SU-DHL-6 (cell line): ENCODE measurements around the gene PACS2.
A peak's percentile ranks its signal among the peaks of the same experiment; 100 is the strongest.
"Not testable (repeated sequence)": the region's sequence is repeated elsewhere in the genome, so short reads cannot be mapped to it uniquely, and the experiment has no call there.

ENCODE experiments used
- H2AFZ ChIP-seq: fragments of 200-600 bp; sonication (generic); 2 replicates; pipeline ENCODE4 v1.6.1; 2014; ENCODE audit warnings: low read depth, mild to moderate bottlenecking, moderate library complexity, mixed read lengths, antibody characterized with exemption, low read length; ENCODE audit not compliant: severe bottlenecking
- H3F3A ChIP-seq: fragments of 200-600 bp; shearing (Covaris generic); 2 replicates; pipeline ENCODE4 v1.6.0; 2016; ENCODE audit warnings: antibody characterized with exemption, mild to moderate bottlenecking; ENCODE audit not compliant: insufficient read depth
- H3K27ac ChIP-seq: fragments of 200-600 bp; sonication (generic); 2 replicates; pipeline ENCODE4 v1.5.1; 2016; ENCODE audit warnings: low read depth, mild to moderate bottlenecking, low read length, moderate library complexity, mixed read lengths
- H3K27me3 ChIP-seq: fragments of 200-600 bp; sonication (generic), shearing (Covaris generic); 2 replicates; pipeline ENCODE4 v1.6.0; 2014; ENCODE audit warnings: mild to moderate bottlenecking, low read length
- H3K36me3 ChIP-seq: fragments of 200-600 bp; sonication (generic); 2 replicates; pipeline ENCODE4 v1.6.1; 2014; ENCODE audit warnings: mild to moderate bottlenecking, low read length, mixed read lengths
- H3K4me2 ChIP-seq: fragments of 300-600, 200-600 bp; shearing (Covaris generic), sonication (generic); 2 replicates; pipeline ENCODE4 v1.6.0; 2014; ENCODE audit warnings: low read length, low read depth, mild to moderate bottlenecking; ENCODE audit not compliant: poor library complexity, severe bottlenecking
- H3K4me3 ChIP-seq: fragments of 200-600 bp; sonication (generic); 2 replicates; pipeline ENCODE4 v1.5.1; 2014; ENCODE audit warnings: antibody characterized with exemption, low read length, mild to moderate bottlenecking, mixed read lengths; ENCODE audit not compliant: insufficient read depth, poor library complexity, severe bottlenecking
- H3K79me2 ChIP-seq: fragments of 200-600 bp; sonication (generic); 2 replicates; pipeline ENCODE4 v1.6.1; 2014; ENCODE audit warnings: mild to moderate bottlenecking, low read length, moderate library complexity; ENCODE audit not compliant: insufficient read depth
- H3K9ac ChIP-seq: fragments of 200-600 bp; sonication (generic); 2 replicates; pipeline ENCODE4 v1.7.0; 2014; ENCODE audit warnings: mild to moderate bottlenecking, low read length
- H3K9me2 ChIP-seq: fragments of 200-600 bp; sonication (generic); replicated peaks from 2 replicates; pipeline ENCODE4 v1.6.1; 2014; ENCODE audit warnings: low read length; ENCODE audit not compliant: insufficient read depth
- H3K9me3 ChIP-seq: fragments of 200-600 bp; sonication (generic); 2 replicates; pipeline ENCODE4 v1.6.1; 2014; ENCODE audit warnings: low read length, mixed read lengths; ENCODE audit not compliant: insufficient read depth
- H4K20me1 ChIP-seq: fragments of 200-600 bp; sonication (generic); 2 replicates; pipeline ENCODE4 v1.6.1; 2014; ENCODE audit warnings: low read depth, mild to moderate bottlenecking, antibody characterized with exemption, low read length, moderate library complexity, mixed read lengths
- EZH2phosphoT487 ChIP-seq: fragments of 200-600 bp; sonication (generic), shearing (Covaris generic); conservative IDR thresholded peaks from 2 replicates; pipeline ENCODE4 v1.6.1; 2018; ENCODE audit warnings: mild to moderate bottlenecking, antibody characterized with exemption, low read length, moderate library complexity, mixed read lengths
- TF ChIP-seq, protein P1 (sequence below): fragments of 200-600 bp; sonication (generic); IDR thresholded peaks from one replicate; pipeline ENCODE4 v1.5.1; 2017; ENCODE audit warnings: antibody characterized with exemption, mild to moderate bottlenecking, low read length, moderate library complexity; ENCODE audit not compliant: insufficient read depth, poor library complexity, severe bottlenecking

The PACS2 gene

DNA sequence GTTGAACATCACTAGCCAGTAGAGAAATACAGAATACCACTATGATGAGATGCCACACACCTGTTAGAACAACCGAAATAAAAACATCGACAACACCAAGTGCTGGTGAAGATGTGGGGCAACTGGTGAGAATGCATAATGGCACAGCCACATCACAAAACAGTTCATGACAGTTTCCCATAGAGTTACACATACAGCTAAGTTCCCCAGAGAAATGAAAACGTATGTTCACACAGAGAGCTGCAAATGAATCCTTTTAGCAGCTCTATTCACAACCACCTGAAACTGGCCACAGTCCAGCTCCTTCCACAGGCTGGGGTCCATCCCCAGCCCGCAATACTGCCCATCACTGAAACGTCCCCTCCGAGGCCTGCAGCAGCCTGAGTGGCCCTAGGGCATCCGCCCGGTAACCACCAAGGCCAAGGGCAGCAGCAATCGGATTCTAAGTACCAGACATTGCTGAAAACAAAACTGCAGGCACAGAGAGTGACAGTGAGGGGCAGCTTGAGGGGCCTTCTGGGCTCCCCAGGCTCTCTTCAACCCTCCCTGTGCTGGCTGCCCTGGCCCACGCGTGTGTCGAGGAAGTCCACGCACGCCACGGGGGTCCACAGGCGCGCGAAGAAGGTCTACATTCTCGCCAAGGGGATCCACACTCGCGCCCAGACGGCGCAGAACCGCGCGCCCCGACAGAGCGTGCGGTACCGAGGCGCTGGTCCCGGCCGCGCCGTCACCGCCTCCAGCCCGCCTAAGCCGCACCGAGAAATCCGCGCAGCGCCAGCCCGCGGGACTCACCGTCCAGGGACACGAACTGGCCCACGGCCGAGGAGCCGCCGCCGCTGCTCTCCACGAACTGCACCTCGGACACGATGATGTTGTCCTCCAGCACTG is 14.7 kb upstream of the PACS2 start:
- H3K9me2 ChIP-seq: no peaks in the 10 kb centered on the region
- H2AFZ ChIP-seq: peak overlapping the region; percentile 40
- H3F3A ChIP-seq: no peaks in the 10 kb centered on the region
- peak overlapping the region; percentile 58 for H3K4me3 ChIP-seq
- TF ChIP-seq EZH2phosphoT487: no peak
- TF ChIP-seq, protein P1, sequence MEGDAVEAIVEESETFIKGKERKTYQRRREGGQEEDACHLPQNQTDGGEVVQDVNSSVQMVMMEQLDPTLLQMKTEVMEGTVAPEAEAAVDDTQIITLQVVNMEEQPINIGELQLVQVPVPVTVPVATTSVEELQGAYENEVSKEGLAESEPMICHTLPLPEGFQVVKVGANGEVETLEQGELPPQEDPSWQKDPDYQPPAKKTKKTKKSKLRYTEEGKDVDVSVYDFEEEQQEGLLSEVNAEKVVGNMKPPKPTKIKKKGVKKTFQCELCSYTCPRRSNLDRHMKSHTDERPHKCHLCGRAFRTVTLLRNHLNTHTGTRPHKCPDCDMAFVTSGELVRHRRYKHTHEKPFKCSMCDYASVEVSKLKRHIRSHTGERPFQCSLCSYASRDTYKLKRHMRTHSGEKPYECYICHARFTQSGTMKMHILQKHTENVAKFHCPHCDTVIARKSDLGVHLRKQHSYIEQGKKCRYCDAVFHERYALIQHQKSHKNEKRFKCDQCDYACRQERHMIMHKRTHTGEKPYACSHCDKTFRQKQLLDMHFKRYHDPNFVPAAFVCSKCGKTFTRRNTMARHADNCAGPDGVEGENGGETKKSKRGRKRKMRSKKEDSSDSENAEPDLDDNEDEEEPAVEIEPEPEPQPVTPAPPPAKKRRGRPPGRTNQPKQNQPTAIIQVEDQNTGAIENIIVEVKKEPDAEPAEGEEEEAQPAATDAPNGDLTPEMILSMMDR: no peak
- no peaks in the 10 kb centered on the region for H4K20me1 ChIP-seq
- H3K36me3 ChIP-seq: no peaks in the 10 kb centered on the region
- no peaks in the 10 kb centered on the region for H3K9me3 ChIP-seq
- H3K9ac ChIP-seq: peak overlapping the region; percentile 49
- no peaks in the 10 kb centered on the region for H3K27me3 ChIP-seq
- H3K4me2 ChIP-seq: peak overlapping the region; percentile 81
- H3K79me2 ChIP-seq: no peaks in the 10 kb centered on the region
- no peak overlapping the region for H3K27ac ChIP-seq

DNA sequence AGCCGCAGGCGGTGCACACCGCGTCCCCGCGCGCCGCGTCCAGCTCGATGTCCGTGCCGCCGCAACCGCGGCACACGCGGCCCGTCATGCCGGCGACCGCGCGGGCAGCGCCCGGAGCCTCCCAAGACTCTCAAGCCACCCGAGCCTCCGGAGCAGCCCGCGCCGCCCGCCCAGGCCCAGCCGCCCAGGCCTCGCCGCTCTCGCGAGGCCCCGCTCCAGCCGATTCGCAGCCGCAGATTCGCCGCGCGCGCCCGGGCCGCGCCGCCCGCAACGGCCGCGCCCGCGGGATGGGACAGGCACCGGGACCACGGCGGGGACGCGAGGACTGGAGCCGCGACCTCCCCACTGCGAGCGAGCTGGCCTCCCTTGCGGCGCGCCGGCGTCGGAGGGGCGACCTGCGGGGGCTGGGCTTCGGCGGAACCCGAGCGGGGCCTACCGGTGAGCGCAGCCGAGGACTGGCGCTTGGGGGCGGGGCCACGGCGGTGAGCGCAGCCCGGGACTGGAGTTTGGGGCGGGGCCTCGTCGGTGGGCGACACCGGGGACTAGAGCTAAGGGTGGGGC is 13.9 kb upstream of the PACS2 start, which contains the start of gene BRF1:
Gene BRF1 (minus strand): TSS at position 460 of the 561 bp plus-strand sequence. CDS start 372 bp downstream, at position 88.
- Histone ChIP-seq H3F3A (no peaks in the 10 kb centered on the region), H2AFZ (peak within 1 kb of the TSS; percentile 70), H3K36me3 (no peaks in the 10 kb centered on the region), H3K9ac (peak within 1 kb of the TSS; percentile 49), H3K4me2 (peak within 1 kb of the TSS; percentile 81), H3K27ac (no peak within 1 kb of the TSS; the same call in 1 of the 2 replicates), H3K9me3 (no peaks in the 10 kb centered on the region), H3K9me2 (no peaks in the 10 kb centered on the region), H3K27me3 (no peaks in the 10 kb centered on the region), H3K79me2 (no peaks in the 10 kb centered on the region), H3K4me3 (peak within 1 kb of the TSS; percentile 58), H4K20me1 (no peaks in the 10 kb centered on the region)
- no peak for TF ChIP-seq EZH2phosphoT487
- TF ChIP-seq, protein P1: no peak

DNA sequence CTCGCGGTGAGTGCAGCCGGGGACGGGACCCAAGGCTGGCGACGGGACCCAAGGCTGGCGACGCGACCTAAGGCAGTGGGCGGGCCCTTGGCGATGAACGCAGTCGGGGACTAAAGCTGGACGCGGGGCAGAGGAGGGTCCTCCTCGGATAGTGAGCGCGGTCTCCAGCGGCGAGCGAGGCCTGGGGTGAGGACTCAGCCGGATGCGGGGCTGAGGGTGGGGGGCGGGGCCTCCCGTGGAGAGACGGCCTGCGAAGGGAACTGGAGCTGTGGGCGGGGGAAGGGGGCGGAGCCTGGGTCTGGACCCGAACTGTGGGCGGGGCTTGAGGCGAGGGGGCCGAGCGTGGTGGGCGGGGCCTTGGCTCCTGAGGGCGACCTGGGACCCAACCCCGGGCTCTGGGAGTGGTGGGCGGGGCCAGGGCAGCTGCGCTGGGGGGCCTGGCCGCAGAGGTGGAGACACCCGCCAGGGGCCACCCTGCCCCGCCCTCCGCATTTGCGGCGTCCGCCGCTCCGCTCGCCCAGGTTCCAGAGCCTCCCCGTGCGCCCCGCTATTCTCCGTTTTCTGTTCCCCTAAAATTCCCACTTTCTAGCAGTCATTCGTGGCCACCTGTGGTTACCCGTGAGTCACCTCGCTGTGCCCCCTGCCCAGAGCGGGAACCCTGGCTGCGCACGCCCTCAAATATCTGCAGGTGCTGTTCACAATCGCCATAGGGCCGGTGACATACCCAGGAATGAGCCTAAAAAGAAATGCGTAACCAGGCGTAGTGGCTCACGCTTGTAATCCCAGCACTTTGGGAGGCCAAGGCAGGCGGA is 13.2 kb upstream of the PACS2 start:
- TF ChIP-seq EZH2phosphoT487: no peak
- TF ChIP-seq, protein P1: no peak
- Histone ChIP-seq H3K4me2 (peak overlapping the region; percentile 81), H3K36me3 (no peaks in the 10 kb centered on the region), H4K20me1 (no peaks in the 10 kb centered on the region), H3K27me3 (no peaks in the 10 kb centered on the region), H3K9me2 (no peaks in the 10 kb centered on the region), H3K27ac (no peak overlapping the region; the same call in 1 of the 2 replicates), H3K79me2 (no peaks in the 10 kb centered on the region), H3K9ac (peak overlapping the region; percentile 49), H3K4me3 (peak overlapping the region; percentile 58), H3K9me3 (no peaks in the 10 kb centered on the region), H2AFZ (peak overlapping the region; percentile 70), H3F3A (no peaks in the 10 kb centered on the region)

DNA sequence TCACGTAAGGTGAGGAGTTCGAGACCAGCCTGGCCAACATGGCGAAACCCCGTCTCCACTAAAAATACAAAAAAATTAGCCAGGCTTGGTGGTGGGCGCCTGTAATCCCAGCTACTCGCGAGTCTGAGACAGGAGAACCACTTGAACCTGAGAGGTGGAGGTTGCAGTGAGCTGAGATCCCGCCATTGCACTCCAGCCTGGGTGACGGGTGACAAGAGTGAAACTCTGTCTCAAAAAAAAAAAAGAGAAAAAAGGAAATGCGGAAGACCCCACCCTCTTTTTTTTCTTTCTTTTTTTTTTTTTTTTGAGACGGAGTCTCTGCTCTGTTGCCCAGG is 12.7 kb upstream of the PACS2 start:
- not testable (repeated sequence) for H3K9ac ChIP-seq

More for the DNA sequence above, 12.7 kb upstream of the PACS2 start:
- not testable (repeated sequence) for H3K27ac ChIP-seq, H4K20me1 ChIP-seq, H3K9me3 ChIP-seq, H3K27me3 ChIP-seq, H3K36me3 ChIP-seq, H3K9me2 ChIP-seq, H3F3A ChIP-seq, H2AFZ ChIP-seq, H3K79me2 ChIP-seq, H3K4me3 ChIP-seq
- peak overlapping the region; percentile 81 for H3K4me2 ChIP-seq
